Activated T-cell treated with anti-CD3 and anti-CD28 coated beads for 24 hours (primary cell): ENCODE data around the gene KSR1.

Experiments used
- DNase-seq: peaks from one replicate; pipeline ENCODE4 v3.0.0-alpha.2; 2020; ENCODE audit warnings: low read depth

KSR1 gene

DNA sequence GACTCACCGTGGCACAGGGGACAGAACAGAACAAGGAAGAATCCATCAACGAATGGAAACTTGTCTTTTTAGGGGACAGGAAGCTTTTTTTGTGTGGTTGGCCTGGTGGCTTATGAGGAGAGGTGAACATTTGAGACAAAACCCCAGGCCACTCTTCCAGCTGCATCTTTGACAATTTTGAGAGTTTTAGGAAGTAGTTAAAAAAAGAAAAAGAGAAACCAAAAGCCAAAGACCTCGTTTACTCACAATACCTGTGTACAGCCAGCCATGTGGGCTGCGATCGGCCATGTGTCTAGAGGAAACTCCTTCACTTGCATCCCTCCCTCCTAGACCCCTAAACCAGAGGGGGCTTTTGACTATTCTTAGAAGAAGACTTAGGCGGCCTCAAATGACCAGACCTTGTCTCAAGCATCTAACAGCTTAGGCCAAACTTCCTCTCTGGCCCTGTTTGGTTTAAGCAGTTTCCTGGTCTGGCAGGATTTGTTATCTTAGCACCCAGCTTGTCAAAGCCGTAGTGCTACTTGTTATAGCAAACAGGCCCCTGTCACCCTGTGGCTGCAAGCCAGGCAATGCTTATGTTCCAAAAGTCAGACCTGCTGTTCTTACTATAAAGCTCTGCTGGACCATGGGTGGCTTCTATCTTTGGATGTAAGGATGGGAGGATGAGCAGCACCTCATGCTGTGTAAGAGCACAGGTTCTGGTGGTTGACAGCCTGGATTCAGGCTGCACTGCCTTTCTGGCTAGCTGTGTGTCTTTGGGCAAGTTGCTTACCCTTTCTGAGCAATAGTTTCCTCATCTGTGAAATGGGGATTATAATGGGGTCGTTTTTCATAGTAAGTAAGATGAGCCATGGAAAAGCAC is 17.7 kb downstream of the KSR1 start:
- DNase-seq, result peak; percentile 72

DNA sequence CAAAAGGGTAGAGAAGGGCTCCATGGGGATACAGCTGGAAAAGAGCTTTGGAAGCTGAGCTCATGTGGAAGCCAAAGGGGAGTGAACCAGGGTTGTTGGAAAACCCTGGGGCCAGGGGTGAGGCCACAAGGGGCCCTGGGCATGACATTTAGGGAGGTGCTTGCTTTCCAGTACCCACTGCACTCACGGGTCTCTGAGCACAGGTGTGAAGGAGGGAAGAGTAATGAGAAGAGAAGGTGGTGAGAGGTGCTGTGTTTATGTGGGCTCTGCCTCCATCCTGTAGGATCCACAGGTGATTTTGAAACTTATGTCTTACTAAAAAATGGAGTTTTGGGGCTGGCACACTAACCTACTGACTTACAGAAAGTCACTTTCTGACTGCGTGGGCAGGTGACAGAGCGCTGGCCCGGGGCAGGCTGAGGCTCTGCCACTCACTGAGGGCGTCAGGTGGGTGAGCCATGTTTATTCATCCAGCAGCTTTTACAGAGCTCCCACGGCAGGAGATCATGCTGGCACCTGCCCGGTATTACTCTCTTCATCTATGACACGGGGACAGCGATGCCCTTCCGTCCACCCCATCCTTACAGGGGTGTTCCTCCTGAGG is 18.9 kb downstream of the KSR1 start:
- peak; percentile 39 for DNase-seq

DNA sequence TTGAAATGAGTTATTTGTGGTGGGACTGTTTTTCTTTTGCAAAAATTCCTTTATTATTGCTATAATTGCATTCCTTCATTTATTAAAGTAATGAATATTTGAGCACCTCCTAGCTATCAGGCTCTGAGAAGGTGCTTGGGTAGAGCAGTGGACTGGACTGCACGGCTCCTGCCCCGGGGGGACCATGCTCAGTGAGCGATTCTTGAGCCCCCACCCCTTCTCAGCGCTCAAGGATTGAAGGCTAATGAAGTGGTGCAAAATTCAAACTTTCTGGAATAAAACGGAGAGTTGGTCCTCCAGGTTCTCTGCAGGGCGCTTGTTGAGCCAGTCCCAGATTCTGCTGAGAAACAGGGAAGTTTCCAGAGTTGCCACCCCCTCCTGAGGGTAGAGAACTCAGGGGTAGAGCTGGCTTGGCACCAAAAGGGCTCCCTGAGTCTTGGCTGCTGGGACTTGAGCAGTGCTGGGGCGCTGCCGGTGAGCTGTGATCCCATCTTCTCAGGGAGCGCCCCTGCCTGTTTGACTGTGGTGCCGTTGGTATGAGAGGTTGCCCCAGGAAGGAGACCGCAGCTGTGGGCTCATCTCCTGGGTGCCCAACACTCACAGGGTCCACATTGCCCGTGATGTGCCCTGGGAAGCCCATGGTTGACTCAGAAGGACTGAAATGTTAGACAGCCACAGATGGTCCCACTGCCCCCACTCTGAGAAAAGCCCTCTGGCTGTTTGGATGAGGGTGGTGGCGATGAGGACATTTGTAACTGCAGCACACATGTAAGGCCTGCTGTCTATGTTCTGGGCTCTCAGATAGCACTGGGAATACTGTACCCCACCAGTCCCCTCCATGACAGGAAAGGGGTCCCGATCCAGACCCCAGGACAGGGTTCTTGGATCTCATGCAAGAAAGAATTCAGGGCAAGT is 20.0 kb downstream of the KSR1 start:
- DNase-seq, result no peak

DNA sequence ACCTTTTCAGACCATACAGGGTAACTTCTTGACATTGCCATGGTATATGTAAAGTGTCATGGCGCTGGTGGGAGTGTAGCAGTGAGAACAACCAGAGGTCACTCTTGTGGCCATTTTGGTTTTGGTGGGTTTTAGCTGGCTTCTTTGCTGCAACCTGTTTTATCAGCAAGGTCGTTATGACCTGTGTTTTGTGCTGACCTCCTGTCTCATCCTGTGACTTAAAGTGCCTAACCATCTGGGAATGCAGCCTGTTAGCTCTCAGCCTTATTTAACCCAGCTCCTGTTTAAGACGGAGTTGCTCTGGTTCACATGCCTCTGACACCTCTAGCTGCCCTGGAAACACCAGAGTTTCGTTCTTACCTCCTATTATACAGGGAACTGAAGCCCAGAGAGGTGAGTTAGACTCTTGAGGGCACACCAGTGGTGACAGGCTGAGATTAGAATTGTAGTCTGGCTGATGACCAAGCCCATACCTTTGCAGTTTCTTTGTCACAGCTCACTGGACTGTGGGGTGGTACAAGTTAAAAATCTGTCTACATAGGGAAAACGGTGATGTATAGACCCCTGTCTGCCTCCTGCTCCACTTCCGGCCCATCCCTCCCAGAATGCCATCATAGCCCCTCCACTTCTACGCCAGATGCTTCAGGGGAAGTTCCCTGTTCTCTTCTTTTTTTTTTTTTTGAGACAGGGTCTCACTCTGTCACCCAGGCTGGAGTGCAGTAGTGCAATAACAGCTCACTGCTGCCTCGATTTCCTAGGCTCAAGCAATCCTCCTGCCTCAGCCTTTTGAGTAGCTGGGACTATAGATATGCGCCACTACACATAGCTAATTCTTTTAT is 21.0 kb downstream of the KSR1 start:
- DNase-seq, result no peak

DNA sequence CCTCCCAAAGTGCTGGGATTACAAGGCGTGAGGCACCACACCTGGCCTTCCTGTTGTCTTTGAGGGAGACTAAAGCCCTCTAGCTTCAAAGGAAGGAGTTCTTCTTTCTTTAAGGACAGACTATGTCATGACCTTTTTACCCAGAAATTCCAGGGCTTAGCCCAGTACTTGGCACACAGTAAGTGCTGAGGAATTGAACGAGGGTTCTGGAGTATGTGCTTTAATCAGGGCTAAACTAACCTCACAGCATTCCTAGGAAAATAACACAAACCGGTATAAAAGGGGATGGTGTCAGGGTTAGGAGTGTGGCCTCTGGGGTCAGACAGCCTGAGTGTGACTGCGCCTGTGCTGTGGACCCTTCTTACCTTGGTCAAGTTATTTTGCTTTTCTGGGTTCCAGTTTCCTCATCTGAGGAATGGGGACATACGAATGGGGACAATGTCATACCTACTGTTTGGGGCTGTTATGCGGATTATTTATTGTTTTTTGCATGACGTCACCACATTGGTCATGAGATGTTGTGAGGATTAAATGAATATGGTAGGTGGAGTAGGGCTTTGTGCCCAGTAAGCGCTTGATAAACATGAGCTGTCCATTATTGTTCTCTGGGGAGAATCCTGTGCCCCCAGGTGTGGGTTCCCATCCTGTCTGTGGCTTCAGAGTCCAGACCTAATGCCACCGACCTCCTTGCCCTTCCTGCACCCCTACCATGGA is 21.9 kb downstream of the KSR1 start:
- DNase-seq, result no peak

DNA sequence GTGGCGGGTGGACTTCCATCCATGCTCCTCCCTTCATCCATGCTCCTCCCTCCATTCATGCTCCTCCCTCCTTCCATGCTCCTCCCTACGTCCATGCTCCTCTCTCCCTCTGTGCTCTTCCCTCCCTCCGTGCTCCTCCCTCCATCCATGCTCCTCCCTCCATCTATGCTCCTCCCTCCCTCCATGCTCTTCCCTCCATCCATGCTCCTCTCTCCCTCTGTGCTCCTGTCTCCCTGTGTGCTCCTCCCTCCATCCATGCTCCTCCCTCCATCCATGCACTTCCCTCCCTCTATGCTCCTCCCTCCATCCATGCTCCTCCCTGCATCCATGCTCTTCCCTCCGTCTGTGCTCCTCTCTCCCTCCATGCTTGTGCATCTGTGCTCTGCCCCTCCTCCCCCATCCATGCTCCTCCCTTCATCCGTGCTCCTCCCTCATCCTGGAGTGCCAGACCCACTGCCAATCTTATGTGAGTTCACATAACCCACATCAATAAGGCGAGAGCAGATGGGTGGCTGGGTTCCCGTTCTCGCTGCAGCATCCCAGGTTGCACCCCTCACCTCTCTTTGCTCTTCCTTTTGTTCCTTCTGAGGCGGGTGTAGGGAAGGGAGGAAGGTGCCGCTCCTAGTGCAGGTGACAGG is 22.8 kb downstream of the KSR1 start:
- DNase-seq, result no peak

DNA sequence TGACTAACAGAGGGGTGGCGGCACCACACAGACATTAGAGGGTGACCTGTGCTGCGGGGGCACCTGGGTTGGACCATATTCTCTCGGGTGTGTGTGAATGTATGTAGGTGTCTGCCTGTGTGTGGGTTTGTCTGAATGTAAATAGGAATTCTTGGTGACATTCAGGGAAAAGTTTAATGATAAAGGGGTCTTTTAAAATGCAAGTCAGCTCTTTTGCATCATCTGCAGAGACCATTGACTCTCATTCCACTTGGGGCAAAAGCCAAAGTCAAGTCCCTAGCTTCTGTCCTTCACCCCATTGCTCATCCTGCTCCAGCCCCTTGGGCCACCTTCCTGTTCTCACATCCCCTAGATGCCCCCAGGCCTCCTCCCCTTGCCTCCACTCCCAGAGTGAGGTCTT is 23.6 kb downstream of the KSR1 start:
- no peak for DNase-seq

DNA sequence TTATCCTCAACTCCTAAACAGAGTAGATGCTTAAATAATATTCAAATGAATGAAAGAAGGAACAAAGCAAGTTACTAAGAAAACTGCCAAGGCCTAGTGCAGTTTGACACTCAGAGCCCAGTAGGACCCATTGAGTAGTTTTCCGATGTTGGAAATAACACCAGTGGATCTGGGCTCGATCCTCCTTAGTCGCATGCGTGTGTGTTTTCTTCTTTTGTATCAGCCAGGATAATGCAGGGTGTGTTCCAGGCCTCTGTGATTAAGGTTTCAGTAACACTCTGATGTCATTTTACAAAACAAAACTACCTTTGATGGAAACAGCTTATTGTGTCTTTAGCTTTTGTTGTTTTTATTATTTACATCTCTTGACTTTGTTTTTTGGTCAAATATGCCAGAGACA is 24.5 kb downstream of the KSR1 start:
- DNase-seq, result no peak

DNA sequence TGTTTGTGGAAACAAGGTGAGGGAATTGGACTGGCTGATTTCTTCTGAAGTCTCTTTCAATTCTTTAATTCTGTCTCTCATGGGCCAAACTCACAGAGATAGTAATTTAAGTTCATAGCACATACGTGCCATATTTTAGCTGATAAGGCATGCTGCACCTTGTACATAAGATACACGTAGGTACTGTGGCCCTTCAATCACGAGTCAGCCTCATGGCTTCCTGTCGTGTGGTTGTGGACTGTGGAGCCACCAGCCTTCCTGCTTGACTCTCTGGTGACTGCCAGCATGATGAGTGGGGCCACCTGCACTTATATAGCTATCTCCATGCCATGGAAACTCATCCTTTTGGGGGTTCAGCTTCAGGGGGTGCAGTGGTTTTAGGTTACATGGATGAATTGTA is 25.1 kb downstream of the KSR1 start:
- DNase-seq, result no peak

DNA sequence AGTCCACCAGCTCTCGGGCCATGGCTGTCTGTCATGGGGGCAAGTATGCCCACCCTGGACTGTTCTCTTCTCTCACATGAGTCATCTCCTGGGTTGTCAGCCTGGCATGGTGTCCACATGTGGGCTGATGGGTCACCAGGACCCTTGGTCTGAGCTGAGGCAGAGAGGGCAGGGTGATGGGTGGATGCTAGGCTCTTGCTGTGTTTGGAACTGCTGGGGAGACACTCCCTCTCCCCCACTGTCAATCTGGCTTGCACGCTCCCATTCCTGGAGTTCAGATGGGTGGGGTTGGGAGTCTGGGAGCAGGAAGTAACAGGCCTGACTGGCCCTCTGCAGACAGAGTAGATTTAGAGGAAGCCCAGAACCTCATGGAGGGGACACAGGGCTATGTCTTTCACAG is 28.9 kb downstream of the KSR1 start:
- DNase-seq, result no peak

DNA sequence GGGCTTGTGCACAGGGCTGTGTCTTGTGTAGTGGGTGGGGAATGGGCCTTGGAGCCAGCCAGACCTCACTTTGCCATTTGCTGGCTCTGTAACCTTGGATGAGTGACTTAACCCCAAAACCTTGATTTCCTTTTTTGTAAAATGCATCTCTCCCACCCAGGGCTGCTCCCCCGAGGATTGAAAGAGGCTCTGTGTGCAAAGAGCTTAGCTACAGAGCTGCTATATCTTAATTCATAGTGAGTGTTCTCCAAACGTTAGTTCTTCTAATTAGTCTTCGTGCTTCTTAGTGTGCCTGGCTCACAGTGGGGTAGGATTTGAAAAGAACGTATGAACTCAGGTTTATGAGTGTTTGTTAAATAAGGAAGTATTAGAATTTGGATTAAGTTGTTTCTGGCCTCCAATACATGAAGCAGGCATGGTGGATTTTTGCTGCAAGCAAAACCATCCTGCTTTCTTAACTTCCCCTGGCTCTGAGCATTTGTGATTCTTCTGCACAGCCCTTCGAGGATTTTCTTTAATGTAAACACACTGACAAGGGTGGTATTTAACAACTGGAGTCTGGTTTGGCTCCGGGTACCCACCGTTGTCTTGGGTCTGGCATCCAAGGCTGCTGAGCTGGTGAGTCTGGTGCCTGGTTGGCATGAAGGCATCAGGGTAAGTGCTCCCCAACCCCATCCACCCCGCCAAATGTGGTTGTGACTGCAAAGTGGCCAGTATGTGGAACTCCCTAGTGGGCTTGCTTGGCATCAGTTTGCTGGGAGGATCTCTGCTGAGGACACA is 29.7 kb downstream of the KSR1 start:
- no peak for DNase-seq

DNA sequence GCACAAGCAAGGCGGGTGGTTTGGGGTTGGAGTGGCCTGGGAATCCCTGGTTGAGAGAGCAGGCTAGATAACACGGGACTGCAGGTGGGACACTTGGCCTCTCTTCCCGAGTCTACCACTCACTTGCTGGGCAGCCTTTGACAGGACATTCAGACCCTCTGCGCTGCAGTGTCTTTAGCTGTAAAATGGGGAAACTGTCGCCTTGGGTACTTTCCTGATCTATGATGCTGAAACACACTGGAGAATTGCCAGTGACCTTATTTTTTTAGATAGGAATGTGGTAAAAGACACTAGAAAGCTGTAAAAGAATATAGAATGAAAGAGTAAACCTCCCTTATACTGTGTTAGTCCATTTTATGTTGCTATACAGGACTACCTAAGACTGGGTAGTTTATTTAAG is 30.5 kb downstream of the KSR1 start:
- DNase-seq, result no peak

DNA sequence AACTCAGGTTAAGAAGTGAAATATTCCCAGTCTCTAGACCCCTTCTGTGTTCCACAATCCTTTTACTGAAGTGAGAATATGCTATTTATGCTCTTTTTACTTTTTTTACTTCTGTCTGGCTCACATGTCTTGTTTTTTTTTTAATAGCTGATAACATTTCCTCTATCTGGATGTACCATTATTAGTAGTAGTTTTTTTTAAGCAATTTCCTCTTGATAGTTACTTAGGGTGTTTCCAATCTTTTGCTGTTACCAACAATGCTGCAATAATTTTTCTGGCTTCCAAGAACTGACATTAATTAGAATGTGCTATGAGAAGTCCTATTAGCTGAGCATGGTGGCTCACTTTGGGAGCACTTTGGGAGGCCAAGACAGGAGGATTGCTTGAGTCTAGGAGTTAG is 32.0 kb downstream of the KSR1 start:
- DNase-seq, result no peak

DNA sequence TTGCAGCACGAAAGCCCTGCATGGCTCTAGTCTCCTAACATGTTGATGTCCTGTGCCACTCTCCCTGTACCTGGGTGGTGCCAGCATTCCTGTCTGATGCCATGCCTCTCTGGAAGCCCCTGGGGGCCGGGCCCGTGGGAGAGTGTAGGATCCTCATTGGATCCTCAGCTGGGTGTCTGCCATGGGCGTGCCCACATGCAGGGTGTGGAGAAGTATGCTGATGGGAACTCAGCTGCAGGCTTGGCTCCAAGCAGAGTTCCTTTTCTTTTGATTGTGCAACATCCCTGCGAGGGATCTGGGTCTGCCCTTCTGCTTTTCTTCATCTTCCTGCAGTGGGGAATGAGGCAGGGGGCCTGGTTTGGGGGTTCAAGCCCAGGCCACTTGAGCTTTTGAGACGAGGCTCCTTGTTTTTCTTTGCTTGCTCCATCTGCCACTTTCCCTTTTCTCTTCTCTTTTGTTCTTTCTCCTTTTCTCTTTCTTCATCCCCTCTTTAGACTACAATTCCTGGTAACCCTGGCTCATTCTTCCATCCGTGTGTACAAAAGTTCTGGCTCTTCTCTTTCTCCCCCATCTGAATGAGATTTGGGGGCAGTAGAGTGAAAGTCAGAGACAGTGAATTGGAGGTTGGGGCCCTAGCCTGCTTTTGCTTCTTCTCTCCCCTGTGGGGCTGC is 32.9 kb downstream of the KSR1 start:
- no peak for DNase-seq

DNA sequence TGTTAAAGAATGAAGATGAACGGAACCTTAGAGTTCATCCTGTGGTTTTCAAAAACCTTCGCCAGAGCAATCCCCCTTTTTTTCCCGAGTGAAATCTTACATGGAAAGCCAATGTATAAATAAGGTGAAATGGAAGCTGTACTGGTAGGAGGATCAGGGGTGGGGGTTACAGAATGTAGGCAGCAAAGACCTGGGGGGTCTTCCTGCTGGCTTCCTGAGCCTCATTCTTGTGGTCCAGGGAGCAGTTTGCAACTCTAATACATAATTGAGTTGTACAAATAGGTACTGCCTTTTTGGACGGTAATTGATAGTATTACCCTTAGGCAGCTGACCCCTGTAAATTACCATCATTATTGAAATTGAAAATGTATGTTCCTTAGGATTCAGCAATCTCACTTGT is 34.1 kb downstream of the KSR1 start:
- no peak for DNase-seq

DNA sequence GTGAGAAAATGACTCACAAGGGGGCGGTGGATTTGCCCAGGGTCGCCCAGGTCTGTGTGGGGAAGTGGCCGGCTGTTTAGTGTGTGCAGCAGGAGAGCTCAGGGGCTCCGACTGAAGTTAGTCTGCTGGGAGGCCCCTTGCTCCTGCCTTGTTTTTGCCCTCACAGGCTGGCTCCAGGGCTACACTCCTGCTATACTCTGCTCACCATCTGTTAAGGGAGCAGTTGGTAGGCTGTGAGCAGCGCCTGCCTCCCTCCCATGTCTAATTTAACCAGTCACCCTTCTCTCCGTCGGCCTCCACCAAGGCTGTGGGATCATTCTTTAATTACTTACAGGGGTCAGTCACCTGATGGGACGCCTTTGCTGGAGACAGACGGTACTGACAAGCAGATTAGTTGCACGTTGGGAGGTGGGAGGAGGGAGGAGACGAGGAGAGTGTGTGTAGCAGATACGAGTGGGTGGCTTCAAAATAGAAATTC is 35.5 kb downstream of the KSR1 start:
- DNase-seq, result no peak

DNA sequence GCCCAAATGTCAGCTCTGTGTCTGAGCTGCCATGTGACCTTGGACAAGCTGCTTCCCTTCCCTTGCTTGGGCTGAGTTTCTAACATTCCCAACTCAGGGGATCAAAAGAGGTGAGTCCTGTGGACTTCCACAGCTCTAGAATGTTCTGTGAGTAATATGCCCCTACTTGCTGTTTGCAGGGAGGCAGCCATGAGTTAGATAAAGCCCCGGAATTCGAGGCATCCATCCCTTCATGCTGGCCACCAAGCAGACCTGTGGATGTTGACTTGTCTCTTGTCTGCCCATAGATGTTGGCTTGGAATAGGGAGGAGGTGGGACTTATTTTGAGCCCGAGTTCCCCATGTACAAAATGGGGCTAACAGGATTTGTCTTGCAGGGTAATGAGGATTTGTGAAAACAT is 36.2 kb downstream of the KSR1 start:
- no peak for DNase-seq

DNA sequence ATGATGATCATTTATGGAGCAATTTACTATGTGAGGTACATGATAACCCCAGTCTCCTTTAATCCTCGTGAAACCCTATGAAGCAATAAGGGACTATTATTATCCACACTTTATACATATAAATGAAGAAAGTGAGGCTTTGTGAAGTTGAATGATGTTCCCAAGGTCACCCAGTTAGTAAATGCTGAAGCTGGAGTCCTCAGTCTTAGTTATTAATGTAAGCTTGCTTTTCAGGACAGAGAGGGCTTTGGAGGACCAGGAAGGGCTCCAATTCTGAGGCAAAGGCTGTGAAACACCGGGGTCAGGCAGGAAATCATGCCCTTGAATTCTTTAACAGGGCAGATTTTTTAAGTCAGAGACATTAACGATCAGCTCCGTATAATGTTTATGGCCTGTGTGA is 36.8 kb downstream of the KSR1 start:
- no peak for DNase-seq
